ENCODE measurements around the gene LRIG1.

DNA sequence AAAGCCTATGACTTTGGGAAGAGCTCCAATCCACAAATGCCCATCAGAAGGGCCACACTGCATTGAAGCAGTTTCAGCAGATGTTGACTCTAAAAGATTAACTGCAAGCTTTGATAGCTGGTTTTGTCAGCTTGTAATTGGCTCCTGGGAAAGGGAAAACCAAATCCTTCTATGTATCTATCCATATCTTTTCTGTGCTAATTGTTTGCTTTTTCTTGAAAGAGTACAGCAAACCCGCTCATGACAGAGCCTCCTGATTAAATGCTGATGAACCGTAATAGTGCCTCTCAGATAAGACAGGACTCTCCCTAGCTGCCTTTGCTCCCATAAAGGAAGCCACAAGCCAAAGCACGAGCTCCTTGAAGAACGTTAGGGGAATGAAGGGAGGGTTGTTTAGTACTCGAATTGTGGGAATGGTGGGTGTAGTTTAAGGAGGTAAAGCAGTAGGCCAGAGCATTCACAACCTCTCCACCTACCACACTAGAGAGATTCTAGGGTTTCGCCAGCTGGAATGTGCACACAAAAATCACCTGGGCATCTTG, 33.6 kb upstream of the LRIG1 start:
- TF ChIP-seq POLR2AphosphoS5 (IDR thresholded peaks at IDR 0.05; ENCODE audit: low read depth, low read length), result no peak
- no peak for TF ChIP-seq CTCF (IDR thresholded peaks at IDR 0.05)
- no peak for TF ChIP-seq REST (IDR thresholded peaks at IDR 0.05; ENCODE audit: insufficient read depth in 1 of 2, low read depth in 2 of 2, low read length in 1 of 2)

Measured in Panc1 (cell line).